HG03066 (cell line): ENCODE measurements around the gene BPTF.
"Not testable (repeated sequence)": the region's sequence is repeated elsewhere in the genome, so short reads cannot be mapped to it uniquely, and the experiment has no call there.

ENCODE experiments used
- ATAC-seq: cut with Tn5 transposase; IDR thresholded peaks from one replicate; pipeline ENCODE4 v1.9.1; 2021; ENCODE audit warnings: low read depth; ENCODE audit not compliant: unreplicated experiment

Gene BPTF

DNA sequence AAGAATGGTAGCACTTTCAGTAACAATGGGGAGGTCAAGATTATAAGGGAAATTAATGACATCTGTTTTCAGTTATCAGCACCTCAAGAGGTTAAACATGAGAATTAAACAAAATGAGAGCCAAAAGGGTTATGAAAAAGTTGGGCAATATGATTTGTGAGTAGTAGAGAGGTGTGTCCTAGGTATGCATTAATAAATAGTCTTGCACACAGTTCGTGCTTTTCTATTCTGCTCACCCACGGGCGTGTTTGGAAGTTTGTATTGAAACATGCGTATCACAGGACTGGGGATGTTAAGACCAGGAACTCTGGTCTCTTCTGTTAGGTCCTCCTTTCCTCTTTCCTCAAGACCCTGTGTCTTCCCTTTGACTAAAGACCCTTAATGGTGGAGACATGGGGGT, 6.0 kb downstream of the BPTF start:
- ATAC-seq: no peak

DNA sequence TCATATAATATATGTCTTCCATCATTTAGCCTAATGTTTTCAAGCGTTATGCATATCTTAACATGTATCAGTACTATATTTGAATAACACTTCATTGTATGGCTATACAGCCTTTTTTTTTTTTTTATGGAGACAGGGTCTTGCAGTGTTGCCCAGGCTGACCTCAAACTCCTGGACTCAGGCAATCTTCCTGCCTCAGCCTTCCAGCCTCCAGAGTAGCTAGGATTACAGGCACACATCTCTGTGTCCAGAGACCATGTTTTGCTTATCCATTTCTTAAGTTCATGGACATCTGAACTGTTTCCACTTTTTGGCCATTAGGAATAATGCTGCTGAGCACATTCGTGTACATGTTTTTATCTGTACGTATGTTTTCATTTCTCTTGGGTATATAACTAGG, 7.8 kb downstream of the BPTF start:
- no peak for ATAC-seq

DNA sequence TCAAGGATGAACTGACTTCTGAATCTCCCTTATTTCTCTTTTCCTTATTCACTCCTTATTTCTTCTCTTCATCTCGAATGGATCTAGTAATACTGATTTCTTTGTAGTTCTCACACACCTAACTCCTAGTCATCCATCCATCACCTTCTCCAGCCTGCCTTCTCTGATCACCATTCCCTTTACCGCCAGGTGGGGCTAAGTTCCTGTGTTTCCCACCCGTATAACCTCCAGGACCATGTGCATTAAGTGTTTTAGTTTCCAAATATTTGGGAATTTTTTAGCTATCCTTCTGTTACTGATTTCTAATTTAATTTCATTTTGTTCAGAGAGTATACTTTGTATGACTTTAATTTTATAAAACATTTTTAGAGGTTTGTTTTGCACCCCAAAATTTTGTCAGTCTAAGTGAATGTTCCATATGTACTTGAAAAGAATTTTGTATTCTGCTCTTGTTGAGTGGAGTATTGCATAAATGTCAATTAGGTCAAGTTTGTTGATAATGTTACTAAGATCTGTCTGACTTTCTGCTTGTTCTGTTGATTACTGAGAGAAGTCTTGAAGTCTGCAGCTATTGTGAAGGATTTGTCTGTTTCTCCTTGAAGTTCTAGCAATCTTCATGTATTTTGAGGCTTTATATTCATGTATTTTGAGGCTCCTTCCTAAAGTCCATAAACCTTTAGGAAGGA, 8.8 kb downstream of the BPTF start:
- no peak for ATAC-seq

DNA sequence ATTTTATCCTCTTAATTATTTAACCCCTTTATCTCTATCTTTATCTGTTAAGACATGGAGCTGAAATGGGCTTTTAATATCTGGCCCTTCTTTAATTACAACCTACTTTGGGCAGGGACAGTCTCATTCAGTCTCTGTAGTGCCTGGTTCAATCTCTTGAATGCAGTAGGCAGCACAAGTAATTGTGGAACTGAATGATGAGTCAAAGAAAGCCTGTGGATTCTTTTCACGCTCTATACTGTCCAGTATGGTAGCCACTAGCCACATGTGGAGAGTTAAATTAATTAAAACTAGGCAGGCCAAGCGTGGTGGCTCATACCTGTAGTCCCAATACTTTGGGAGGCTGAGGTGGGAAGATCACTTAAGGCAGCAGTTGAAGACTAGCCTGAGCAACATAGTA, 9.3 kb downstream of the BPTF start:
- ATAC-seq: no peak

DNA sequence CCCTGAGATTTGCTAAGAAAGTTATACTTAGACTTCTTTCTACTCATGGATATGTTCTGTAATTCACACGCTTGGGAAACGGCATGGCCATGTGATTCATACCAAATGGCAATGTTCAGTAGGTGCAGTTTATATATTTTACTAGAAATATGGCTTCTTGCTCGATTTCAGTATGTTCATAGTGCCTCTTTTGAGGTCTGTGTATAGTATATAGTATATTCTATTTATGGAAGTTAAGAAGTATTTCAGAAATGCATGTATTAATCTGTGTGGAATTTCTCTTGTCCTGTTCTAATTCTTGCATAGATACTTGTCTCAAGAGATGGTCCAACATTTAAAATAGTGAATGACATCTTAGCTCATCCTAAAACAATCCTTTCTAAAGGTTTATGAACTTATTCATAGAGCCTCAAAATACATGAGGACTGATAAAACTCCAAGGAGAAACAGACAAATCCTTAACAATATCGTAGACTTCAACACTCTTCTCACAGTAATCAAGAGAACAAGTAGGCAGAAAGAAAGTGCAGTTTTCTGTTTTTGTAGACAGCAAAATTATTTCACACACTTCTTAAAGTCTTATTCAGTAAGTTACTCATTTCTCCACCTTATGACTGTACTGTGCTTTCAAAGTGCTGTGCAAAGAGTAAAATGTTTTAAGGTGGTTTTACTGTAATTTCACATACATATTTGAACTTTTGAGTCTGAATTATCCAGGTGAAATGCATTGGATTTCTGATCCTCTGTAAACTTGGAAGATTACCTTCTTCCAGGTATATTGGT, 11.1 kb downstream of the BPTF start:
- no peak for ATAC-seq

DNA sequence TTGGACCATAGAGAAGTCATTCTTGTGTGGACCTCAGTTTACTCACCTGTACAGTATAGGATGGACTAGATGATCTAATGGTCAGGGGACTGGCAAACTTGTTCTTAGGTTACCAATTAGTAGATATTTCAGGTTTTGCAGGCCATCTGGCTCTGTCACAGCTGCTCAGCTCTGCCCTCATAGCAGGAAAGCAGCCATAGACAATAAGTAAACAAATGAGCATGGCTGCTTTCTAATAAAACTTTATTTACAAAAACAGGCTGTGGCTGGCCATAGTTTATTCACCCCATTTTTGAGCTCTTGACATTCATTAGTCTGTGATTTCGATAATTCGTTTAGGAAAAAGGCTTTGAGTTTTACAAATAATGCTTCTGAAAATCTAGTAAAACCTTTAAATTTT, 12.7 kb downstream of the BPTF start:
- ATAC-seq: no peak

DNA sequence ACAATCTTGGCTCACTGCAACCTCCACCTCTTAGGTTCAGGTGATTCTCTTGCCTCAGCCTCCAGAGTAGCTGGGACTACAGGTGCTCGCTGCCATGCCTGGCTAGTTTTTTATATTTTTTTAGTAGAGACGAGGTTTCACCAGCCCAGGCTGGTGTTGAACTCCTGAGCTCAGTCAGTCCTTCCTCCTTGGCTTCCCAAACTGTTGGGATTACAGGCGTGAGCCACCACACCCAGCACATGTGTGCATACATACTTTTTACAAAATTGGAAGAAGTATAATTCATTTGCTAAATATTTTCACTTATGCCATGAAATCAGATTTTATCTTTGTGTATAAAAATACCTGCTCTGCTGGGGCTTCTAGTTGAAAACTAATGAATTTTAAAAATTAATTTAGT, 13.2 kb downstream of the BPTF start:
- ATAC-seq: no peak

DNA sequence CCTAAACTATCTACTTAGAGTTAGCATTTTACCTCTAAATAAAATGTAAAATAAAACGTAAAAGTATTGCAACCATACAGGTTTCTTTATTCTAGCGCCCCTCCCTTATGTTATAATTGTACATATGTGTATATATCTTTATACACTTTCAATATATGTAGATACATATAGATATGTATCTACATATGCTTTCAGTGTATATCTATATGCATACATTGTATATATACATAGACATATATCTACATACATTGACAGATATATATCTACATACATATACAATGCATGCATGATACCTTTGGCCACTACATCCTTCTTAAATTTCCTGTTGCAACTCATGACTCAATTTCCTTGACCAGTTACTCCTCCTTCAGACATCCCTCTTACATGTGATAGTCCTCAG, 16.7 kb downstream of the BPTF start:
- no peak for ATAC-seq

DNA sequence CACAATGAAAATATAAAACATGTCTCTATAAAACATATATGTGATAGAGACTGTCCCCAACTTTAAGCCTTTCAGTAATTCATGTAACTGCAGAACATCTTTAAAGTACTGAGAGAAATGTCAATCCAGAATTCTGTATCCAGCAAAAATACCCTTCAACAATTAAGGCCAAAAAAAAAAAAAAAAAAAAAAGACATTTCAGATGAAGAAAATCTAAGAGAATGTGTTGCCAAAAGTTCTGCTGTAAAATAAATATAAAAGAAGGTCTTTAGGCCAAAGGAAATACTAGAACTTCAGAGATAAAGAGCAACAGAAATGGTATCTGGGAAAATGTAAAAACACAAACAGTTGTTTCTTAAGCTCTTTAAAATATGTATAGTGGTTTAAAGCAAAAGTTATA, 17.3 kb downstream of the BPTF start:
- no peak for ATAC-seq

DNA sequence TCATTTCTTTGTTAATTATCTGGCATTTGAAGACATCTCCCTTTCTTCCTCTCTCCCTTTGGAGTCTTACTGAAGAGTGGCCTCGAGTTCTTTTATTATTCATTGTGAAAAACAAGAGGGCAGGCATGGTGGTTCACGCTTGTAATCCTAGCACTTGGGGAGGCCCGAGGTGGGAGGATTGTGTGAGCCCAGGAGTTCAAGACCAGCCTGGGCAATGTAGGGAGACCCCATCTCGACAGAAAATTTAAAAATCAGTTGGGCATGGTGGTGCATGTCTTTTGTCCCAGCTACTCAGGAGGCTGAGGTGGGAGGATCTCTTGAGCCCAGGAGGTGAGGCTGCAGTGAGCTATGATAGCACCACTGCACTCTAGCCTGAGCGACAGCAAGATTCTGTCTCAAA, 20.1 kb downstream of the BPTF start:
- no peak for ATAC-seq

DNA sequence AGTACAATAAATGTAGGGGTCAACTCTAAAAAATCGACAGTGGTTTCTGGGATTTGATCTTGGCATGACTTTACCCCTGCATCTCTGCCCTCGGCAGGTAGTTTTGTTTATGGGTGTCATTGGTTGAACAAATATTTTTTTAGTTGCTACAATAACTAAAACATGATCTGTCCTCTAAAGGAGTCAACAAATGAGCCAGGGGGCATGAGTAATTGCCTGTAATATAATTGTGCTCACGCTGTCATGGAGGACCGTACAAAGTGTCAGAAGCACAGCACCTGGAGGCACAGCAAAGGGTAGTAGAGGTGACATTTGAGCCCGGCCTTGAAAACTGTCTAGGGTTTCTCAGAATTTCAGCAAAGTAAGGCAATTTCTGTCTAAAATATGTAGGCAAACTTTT, 22.9 kb downstream of the BPTF start:
- not testable (repeated sequence) for ATAC-seq

DNA sequence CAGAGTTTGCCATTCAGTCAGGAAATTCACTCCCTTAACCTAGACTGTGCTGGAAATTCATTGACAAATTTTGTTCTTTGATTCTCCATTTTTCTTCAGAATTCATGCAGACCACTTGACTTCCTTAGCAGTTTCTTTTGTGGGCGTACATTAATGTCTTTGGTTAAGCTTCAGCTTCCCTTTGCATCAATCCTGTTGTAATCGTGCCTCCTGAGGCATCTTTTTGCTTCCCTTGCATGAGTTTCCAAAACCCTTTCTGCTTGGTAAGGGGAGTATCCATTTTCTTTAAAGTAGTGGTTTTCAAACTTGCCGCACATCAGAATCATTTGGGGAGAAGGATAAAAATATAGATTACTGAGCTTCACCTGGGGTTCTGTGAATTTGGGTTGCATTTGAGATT, 23.5 kb downstream of the BPTF start:
- not testable (repeated sequence) for ATAC-seq

DNA sequence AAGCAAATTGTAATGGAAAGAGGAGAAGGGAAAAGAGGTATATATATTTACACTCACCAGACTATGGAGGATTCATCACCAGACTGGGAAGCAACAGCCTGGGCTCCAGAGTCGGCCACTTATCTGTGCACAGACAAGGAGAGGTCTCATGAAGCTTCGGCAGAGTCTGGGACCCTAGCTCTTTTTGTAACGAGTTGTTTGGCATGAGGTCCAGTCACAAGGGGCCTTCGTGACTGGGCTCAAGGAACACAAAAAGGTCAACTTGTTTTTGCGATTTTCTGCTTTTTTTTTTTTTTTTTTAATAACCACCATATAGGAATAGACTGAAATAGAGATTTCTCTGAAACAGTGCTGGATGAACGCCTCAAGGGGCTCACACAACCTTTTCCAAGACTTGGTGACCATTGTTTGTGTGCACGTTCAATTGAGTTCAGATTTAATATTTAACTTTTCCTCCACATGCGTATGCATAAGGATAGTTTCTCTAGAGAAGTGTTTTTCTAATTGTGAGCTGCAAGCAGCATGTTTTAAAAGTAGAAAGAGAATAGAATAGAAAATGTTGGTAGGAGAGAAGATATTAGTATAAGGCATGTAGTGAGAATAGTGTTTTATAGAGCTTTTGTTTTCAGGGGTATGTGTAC, 25.8 kb downstream of the BPTF start:
- ATAC-seq: no peak

DNA sequence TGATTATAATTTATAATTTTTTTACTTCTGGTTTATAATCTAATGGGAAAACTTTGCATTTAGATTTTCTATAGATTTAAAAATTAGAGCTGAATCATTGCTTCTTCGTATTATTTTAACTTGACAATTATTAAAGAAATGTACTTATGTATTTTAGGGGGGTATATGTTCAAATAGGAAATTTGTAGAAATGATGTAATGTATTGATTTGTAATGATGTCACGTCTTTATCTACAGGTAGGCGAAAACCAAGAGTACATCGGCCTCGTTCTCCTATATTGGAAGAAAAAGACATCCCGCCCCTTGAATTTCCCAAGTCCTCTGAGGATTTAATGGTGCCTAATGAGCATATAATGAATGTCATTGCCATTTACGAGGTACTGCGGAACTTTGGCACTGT, 28.4 kb downstream of the BPTF start:
- no peak for ATAC-seq

DNA sequence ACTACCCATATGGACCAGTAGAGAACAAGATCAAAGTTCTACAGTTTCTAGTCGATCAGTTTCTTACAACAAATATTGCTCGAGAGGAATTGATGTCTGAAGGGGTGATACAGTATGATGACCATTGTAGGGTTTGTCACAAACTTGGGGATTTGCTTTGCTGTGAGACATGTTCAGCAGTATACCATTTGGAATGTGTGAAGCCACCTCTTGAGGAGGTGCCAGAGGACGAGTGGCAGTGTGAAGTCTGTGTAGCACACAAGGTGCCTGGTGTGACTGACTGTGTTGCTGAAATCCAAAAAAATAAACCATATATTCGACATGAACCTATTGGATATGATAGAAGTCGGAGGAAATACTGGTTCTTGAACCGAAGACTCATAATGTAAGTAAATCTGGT, 29.1 kb downstream of the BPTF start:
- no peak for ATAC-seq

DNA sequence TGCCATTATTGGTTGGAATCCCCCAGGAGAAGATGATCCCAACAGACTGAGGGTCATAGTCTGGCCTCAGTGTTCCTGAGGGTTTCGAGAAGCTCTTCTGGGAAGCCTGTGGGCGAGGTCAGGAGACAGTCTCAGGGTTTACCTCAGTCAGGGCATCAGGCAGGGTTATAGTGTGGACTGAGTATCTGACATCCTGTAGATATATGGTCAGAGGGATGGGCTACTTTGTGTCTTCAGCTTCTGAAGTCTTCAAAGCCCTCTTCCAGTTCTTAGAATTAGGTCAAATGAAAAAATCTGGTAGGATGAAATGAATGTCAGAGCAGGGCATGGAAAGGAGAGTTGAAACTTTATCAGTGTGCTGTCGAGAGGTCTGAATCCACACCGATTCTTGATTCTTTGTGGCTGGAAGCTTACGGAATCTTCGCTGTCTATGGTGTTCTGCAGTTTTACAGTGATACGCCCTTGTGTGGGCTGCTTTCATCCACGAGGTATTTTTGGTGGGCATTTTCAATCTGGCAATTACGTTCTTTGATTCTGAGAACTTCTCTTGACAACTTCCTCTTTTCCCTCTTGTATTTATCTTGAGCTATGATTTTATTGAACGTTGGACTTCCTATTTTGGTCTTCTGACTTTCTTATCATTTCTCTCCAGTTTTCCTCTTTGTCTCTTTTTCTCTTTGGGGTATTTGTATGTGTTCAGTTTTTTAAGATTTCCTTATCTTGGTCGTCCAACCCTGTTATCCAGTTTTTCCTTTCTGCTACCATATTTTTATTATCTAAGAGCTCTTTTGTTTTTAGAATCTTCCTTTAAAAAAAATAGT, 30.4 kb downstream of the BPTF start:
- no peak for ATAC-seq

DNA sequence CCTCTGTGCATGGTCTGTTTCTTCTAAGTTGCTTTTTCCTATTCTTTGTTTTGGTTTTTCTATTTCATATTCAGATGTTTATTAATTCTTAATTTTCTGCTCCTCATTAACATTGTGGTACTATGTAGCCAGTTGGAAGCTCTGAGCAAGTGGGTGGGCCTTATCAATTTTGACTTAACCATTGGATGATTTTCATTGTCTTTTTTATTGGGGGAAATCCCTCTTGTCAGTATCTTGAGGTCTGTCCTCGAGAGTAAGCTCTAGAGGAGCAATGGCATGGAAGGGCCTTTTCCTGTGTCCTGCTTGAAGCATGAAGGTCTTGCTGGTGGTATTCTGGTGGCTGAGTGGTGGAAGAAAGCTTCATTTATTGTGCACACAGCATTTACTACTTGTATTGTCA, 31.1 kb downstream of the BPTF start:
- ATAC-seq: not testable (repeated sequence)

DNA sequence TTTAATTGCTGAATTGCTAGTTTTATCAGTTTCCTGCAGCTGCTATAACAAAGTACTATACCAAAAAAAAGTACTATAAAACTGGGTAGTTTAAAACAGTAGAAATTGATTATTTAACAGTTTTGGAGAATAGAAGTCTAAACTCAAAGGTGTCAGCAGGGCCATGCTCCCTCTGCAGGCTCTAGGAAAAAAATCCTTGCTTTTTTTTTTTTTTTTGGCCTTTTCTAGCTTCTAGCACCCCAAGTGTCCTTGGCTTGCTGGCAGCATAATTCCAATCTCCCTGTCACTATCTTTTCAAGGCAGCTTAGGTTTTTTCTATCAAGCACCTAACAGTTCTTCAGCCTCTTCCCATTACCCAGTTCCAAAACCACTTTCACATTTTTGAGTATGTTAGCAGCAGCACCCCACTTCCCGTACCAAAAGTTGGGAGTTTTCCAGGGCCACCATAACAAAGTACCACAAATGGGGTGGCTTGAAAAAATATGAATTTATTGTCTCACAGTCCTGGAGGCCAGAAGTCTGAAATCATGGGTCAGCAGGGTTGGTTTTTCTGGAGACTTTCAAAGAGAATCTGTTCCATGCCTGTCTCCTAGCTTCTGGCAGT, 37.4 kb downstream of the BPTF start:
- ATAC-seq: no peak

DNA sequence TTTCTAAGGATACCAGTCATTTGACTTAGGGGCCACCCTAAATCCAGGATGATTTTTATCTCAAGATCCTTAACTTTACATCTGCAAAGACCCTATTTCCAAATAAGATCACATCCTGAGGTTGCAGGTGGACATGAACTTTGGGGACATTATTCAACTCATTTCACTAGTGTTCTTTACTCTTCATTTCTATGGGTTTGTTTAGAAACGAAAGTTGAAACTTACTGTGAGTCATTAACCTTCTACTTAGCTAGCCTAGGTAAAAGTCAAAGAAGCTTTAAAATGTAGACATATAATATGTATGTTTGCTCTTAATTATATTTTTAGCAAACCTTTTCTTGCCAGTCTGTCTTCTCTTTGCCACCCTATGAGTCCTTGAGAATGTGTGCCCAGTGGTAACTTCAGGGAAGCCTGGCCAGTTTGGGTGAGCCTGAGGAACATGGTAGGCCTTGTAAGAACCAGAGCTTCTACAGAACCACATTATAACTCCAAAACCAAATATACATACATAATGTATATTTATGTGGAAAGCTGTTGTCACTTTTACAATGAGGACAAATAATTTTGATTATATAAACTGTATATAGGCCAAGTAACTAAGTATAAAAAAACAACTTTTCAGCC, 38.4 kb downstream of the BPTF start:
- ATAC-seq: no peak

DNA sequence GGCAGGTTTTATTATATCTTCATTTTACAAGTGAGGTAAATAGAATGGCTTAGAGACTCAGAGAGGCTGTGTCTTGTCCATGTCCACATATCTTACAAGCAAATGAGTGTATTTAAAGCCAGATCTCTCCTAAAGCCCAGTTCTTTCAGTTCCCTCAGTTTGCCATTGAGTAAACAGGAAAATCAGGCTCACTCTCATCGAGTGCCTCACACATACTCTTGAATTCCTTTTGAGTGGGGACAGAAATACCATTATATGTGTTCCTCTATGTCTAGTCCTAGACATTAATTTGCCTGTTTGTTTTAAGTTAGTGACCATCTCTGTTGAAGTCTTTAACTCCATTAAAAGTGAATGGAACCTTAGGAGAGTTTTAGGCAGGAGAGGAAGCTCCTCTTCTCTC, 40.1 kb downstream of the BPTF start:
- ATAC-seq: no peak
